ENCODE results near the gene HSPA5. TPM values are rescaled to one million over a fixed set of nuclear protein-coding genes. Genes with fewer than 3 reads are reported as not detected.

Gene HSPA5
- total and polyA plus RNA-seq, 4 donors, result 108 to 342 (median 237) TPM

- H3K9ac ChIP-seq (ENCODE audit: low read depth in 1 of 2, low read length in 2 of 2), result no peak overlapping the region
- TF ChIP-seq, protein P1, sequence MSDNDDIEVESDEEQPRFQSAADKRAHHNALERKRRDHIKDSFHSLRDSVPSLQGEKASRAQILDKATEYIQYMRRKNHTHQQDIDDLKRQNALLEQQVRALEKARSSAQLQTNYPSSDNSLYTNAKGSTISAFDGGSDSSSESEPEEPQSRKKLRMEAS (IDR thresholded peaks at IDR 0.05), result no peak
- TF ChIP-seq CTCF (IDR thresholded peaks at IDR 0.05; ENCODE audit: low read depth, low read length, missing input control) (no peak), TAF1 (conservative IDR thresholded peaks at IDR 0.05) (no peak), NR2F2 (IDR thresholded peaks at IDR 0.05) (no peak), YY1 (IDR thresholded peaks at IDR 0.05) (no peak), EGR1 (IDR thresholded peaks at IDR 0.05; ENCODE audit: low read depth in 2 of 2) (no peak), SP1 (IDR thresholded peaks at IDR 0.05) (no peak), FOXA2 (IDR thresholded peaks at IDR 0.05) (no peak), FOXA1 (IDR thresholded peaks at IDR 0.05) (no peak), RXRA (IDR thresholded peaks at IDR 0.05) (no peak), REST (IDR thresholded peaks at IDR 0.05) (no peak), GABPA (IDR thresholded peaks at IDR 0.05 in 1 of 2, conservative IDR thresholded peaks at IDR 0.05 in 1 of 2) (no peak), HNF4G (IDR thresholded peaks at IDR 0.05) (no peak), JUND (IDR thresholded peaks at IDR 0.05) (no peak), RAD21 (IDR thresholded peaks at IDR 0.05) (no peak), HNF4A (conservative IDR thresholded peaks at IDR 0.05) (no peak)
- TF ChIP-seq, protein P2, sequence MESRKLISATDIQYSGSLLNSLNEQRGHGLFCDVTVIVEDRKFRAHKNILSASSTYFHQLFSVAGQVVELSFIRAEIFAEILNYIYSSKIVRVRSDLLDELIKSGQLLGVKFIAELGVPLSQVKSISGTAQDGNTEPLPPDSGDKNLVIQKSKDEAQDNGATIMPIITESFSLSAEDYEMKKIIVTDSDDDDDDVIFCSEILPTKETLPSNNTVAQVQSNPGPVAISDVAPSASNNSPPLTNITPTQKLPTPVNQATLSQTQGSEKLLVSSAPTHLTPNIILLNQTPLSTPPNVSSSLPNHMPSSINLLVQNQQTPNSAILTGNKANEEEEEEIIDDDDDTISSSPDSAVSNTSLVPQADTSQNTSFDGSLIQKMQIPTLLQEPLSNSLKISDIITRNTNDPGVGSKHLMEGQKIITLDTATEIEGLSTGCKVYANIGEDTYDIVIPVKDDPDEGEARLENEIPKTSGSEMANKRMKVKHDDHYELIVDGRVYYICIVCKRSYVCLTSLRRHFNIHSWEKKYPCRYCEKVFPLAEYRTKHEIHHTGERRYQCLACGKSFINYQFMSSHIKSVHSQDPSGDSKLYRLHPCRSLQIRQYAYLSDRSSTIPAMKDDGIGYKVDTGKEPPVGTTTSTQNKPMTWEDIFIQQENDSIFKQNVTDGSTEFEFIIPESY (IDR thresholded peaks at IDR 0.05), result no peak
- TF ChIP-seq, protein P3, sequence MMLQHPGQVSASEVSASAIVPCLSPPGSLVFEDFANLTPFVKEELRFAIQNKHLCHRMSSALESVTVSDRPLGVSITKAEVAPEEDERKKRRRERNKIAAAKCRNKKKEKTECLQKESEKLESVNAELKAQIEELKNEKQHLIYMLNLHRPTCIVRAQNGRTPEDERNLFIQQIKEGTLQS (IDR thresholded peaks at IDR 0.05), result no peak
These were observed 36.3 kb upstream of the HSPA5 start for GRCh38 chr9:125277411-125277810.

More at GRCh38 chr9:125277411-125277810, 36.3 kb upstream of the HSPA5 start:
- Histone ChIP-seq H3K4me1 (ENCODE audit: control insufficient read depth in 4 of 4, insufficient read depth in 4 of 4, low read length in 3 of 4) (peaks cover 0 to 15% (median 8%) of the 10 kb centered on the region in 4 donors), H3K4me3 (ENCODE audit: low read depth in 1 of 3, low read length in 3 of 3) (no peak overlapping the region), H3K27ac (ENCODE audit: low read depth in 1 of 2, low read length in 2 of 2) (no peak overlapping the region), H3K9me3 (ENCODE audit: control insufficient read depth in 4 of 4, low read length in 3 of 4) (no peaks in the 10 kb centered on the region), H3K36me3 (ENCODE audit: control insufficient read depth in 4 of 4, insufficient read depth in 3 of 4, low read depth in 1 of 4, low read length in 3 of 4) (no peaks in the 10 kb centered on the region), H3K27me3 (ENCODE audit: control insufficient read depth in 4 of 4, insufficient read depth in 4 of 4, low read length in 3 of 4) (no peaks in the 10 kb centered on the region)
- DNase-seq (ENCODE audit: low spot score), result no peak
